HepG2 (cell line): Measurements from ENCODE around the gene VGF. TPM values are rescaled to one million over a fixed set of nuclear protein-coding genes. Genes with fewer than 3 reads are reported as not detected.
A peak's percentile ranks its signal among the peaks of the same experiment; 100 is the strongest.

ENCODE experiments used
- CENPT ChIP-seq: sonication (generic); formaldehyde crosslinking; IDR thresholded peaks from 2 replicates; pipeline ENCODE4 v1.8.0; 2022; ENCODE audit warnings: low read depth, mild to moderate bottlenecking, moderate library complexity, missing genetic modification reagents
- DMAP1 ChIP-seq: IDR thresholded peaks from 2 replicates; pipeline ENCODE4 v1.6.1; 2016
- HIVEP1 ChIP-seq: sonication (generic); formaldehyde crosslinking; IDR thresholded peaks from 2 replicates; pipeline ENCODE4 v1.4.0; 2020; ENCODE audit warnings: mild to moderate bottlenecking, missing genetic modification reagents
- JUNB ChIP-seq: sonication (generic); formaldehyde crosslinking; IDR thresholded peaks from 2 replicates; pipeline ENCODE4 v1.8.0; 2022; ENCODE audit warnings: missing genetic modification reagents, mild to moderate bottlenecking, borderline replicate concordance
- PREB ChIP-seq: sonication (generic); formaldehyde crosslinking; IDR thresholded peaks from 2 replicates; pipeline ENCODE4 v1.4.0; 2020; ENCODE audit warnings: missing genetic modification reagents
- RAD21 ChIP-seq: fragments of 450-650 bp; formaldehyde crosslinking; IDR thresholded peaks from 2 replicates; pipeline ENCODE4 v1.5.0; 2020; ENCODE audit warnings: mild to moderate bottlenecking
- SIN3B ChIP-seq: fragments of 150-350 bp; IDR thresholded peaks from 2 replicates; pipeline ENCODE4 v1.6.1; 2014; ENCODE audit warnings: low read length
- SNRNP70 ChIP-seq: fragments of 200-400 bp; formaldehyde crosslinking; IDR thresholded peaks from 2 replicates; pipeline ENCODE4 v1.6.1; 2017; ENCODE audit warnings: mild to moderate bottlenecking, low read depth, low read length, moderate library complexity
- SRSF9 ChIP-seq: fragments of 200-400 bp; formaldehyde crosslinking; IDR thresholded peaks from 2 replicates; pipeline ENCODE4 v1.6.1; 2018; ENCODE audit warnings: borderline replicate concordance, mild to moderate bottlenecking, low read depth, low read length; ENCODE audit not compliant: insufficient read depth, poor library complexity, severe bottlenecking
- STAT6 ChIP-seq: sonication (generic); formaldehyde crosslinking; IDR thresholded peaks from 2 replicates; pipeline ENCODE4 v1.4.0; 2020; ENCODE audit warnings: missing genetic modification reagents, mild to moderate bottlenecking, borderline replicate concordance
- ZBTB25 ChIP-seq: IDR thresholded peaks from 2 replicates; pipeline ENCODE4 v1.6.1; 2018; ENCODE audit warnings: missing genetic modification reagents
- ZBTB42 ChIP-seq: sonication (generic); formaldehyde crosslinking; IDR thresholded peaks from 2 replicates; pipeline ENCODE4 v1.5.0; 2020; ENCODE audit warnings: mild to moderate bottlenecking, missing genetic modification reagents
- ZHX1 ChIP-seq: sonication (generic); formaldehyde crosslinking; IDR thresholded peaks from 2 replicates; pipeline ENCODE4 v1.8.1; 2022; ENCODE audit warnings: low read depth, mild to moderate bottlenecking, missing genetic modification reagents
- ZNF329 ChIP-seq: sonication (generic); formaldehyde crosslinking; IDR thresholded peaks from 2 replicates; pipeline ENCODE4 v1.9.0; 2021; ENCODE audit warnings: low read depth, mild to moderate bottlenecking, missing genetic modification reagents
- ZNF557 ChIP-seq: sonication (generic); formaldehyde crosslinking; IDR thresholded peaks from 2 replicates; pipeline ENCODE4 v1.4.0; 2020; ENCODE audit warnings: missing genetic modification reagents
- ZNF563 ChIP-seq: sonication (generic); formaldehyde crosslinking; IDR thresholded peaks from 2 replicates; pipeline ENCODE4 v1.8.0; 2022; ENCODE audit warnings: mild to moderate bottlenecking, moderate library complexity, missing genetic modification reagents
- ZNF691 ChIP-seq: sonication (generic); formaldehyde crosslinking; IDR thresholded peaks from 2 replicates; pipeline ENCODE4 v1.4.0; 2020; ENCODE audit warnings: missing genetic modification reagents, low read depth, mild to moderate bottlenecking, borderline replicate concordance
- ZNF75D ChIP-seq: sonication (generic); formaldehyde crosslinking; IDR thresholded peaks from 2 replicates; pipeline ENCODE4 v1.8.1; 2023; ENCODE audit warnings: missing genetic modification reagents, mild to moderate bottlenecking, borderline replicate concordance
- ZNF792 ChIP-seq: IDR thresholded peaks from 2 replicates; pipeline ENCODE4 v1.6.1; 2016
- ZSCAN31 ChIP-seq: sonication (generic); formaldehyde crosslinking; IDR thresholded peaks from 2 replicates; pipeline ENCODE4 v1.5.0; 2020; ENCODE audit warnings: low read depth, mild to moderate bottlenecking, missing genetic modification reagents
- polyA plus RNA-seq, 8 experiments: library from polyadenylated mRNA; depleted of rRNA in 3 of 8; stranded (reverse) in 7 of 8; unstranded in 1 of 8; fragments of >200 nt; fragmentation: Illumina TruSeq in 4 of 8; extraction: Trizol in 4 of 8; gene quantifications; 2 replicates each; pipeline versions ENCODE4 v1.2.1 to v1.2.3, GENCODE V29; 2011 to 2016; ENCODE audit warnings: low read depth in 4 of 8, missing spikeins in 1 of 8, mixed read lengths in 1 of 8; ENCODE audit not compliant: insufficient read depth in 1 of 8
- total RNA-seq, 5 experiments: library from RNA; depleted of rRNA; stranded (reverse); fragments of >200 nt; fragmentation: Illumina TruSeq; extraction: Trizol; gene quantifications; 2 replicates each; pipeline ENCODE4 v1.2.3, GENCODE V29; 2016; ENCODE audit warnings: low read depth in 1 of 5

VGF gene
- total and polyA plus RNA-seq, 2 of the 13 experiments (the other 11 are each of a cell fraction or from before 2014, with no cell fraction given) = 0.12 to 0.46 TPM

GRCh38 chr7:101126651-101127459 lies 38.5 kb downstream of the VGF start, which contains the start of gene SERPINE1 (continued):
- TF ChIP-seq PREB (CRISPR knock-in tag) (no peak), ZBTB25 (CRISPR knock-in tag) (0 out of 2 replicates have a peak, but pooled peaks have one; percentile 21), ZNF329 (CRISPR knock-in tag) (no peak; the same call in 1 of the 2 replicates), DMAP1 (CRISPR knock-in tag) (peak; percentile 45), ZHX1 (CRISPR knock-in tag) (0 out of 2 replicates have a peak, but pooled peaks have one; percentile 51), ZNF691 (CRISPR knock-in tag) (peak; percentile 71; the same call in 1 of the 2 replicates), CENPT (no peak), SIN3B (peak; percentile 31; the same call in 1 of the 2 replicates), ZNF792 (CRISPR knock-in tag) (no peak), ZNF75D (CRISPR knock-in tag) (no peak), STAT6 (CRISPR knock-in tag) (0 out of 2 replicates have a peak, but pooled peaks have one; percentile 4), SRSF9 (no peak), RAD21 (CRISPR knock-in tag) (peak; percentile 26; the same call in 1 of the 2 replicates), ZNF563 (0 out of 2 replicates have a peak, but pooled peaks have one; percentile 28), SNRNP70 (no peak), JUNB (peak; percentile 35; the same call in 1 of the 2 replicates), HIVEP1 (CRISPR knock-in tag) (peak; percentile 93), ZBTB42 (CRISPR knock-in tag) (no peak), ZNF557 (peak; percentile 72), ZSCAN31 (CRISPR knock-in tag) (no peak; the same call in 1 of the 2 replicates)
